Muscle layer of colon (tissue), 2 donors: Measurements from ENCODE around the gene CLASRP.
"Not testable (repeated sequence)": the region's sequence is repeated elsewhere in the genome, so short reads cannot be mapped to it uniquely, and the experiment has no call there.

Source experiments
- H3K27ac ChIP-seq: one replicate; pipeline ENCODE4 v1.7.0; 2013; ENCODE audit warnings: low read depth, mild to moderate bottlenecking, low read length, moderate library complexity
- H3K27me3 ChIP-seq, 2 donors: one replicate each; pipeline ENCODE4 v1.7.0; 2013; ENCODE audit warnings: low read length in 2 of 2, mild to moderate bottlenecking in 2 of 2; ENCODE audit not compliant: insufficient read depth in 2 of 2, control insufficient read depth in 1 of 2
- H3K36me3 ChIP-seq: one replicate; pipeline ENCODE4 v1.7.0; 2013; ENCODE audit warnings: mild to moderate bottlenecking, low read length; ENCODE audit not compliant: insufficient read depth
- H3K4me1 ChIP-seq: one replicate; pipeline ENCODE4 v1.7.0; 2013; ENCODE audit warnings: mild to moderate bottlenecking, low read length; ENCODE audit not compliant: insufficient read depth
- H3K4me3 ChIP-seq, 2 donors: one replicate each; pipeline ENCODE4 v1.7.0; 2013; ENCODE audit warnings: low read length in 2 of 2, low read depth in 1 of 2, mild to moderate bottlenecking in 1 of 2, moderate library complexity in 1 of 2
- H3K9ac ChIP-seq: one replicate; pipeline ENCODE4 v1.7.0; 2013; ENCODE audit warnings: low read length
- H3K9me3 ChIP-seq: one replicate; pipeline ENCODE4 v1.7.0; 2013; ENCODE audit warnings: mild to moderate bottlenecking, low read length
- donor health status: abdominal sarcoma.
- donor health status: Adenocarcinoma of cecum.

CLASRP gene

DNA sequence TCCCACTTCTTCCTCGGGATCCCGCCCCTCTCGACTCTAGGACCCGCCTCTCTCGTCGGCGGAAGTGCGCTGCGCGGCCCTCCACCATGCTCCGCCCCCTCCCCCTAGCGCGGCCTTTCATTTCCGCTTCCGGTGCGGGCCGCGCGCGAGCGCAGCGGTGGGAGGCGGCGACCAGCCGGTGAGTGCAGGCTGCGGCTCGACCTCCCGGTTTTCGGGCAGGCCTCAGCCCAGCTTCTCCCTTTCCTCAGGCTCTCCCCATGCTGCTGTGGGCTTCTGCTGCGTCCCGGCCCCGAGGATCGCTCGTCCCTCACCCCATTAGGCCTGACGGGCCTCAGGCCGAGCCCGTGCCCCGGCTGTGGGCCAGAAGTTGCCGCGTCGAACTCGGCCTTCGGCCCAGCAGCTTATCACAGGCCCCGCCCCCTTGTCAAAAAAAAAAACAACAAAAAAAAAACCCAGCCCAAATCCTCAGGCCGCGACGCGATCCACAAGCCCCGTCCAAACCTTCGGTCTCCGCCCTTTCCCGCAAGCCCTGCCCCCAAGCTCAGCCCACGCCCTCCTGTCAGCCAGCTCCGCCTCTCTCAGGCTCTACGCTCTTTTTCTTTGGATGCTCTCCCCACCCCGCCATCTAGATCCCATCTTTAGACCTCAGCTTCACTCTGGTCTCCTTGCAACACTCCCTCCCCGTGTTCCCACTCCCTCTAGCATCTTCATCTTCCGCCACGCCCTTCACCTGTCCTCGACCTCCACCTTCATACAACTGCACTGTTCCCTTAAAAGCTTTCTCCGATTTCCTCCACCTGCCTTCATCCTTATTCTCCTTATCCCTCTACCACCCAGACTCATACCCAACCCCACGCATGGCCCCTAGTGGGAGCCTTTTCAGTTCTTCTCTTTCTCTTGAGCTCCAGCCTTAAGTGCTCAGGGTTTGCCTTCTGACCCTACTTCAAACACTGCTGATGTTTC is at the start of gene CLASRP:
Gene CLASRP (plus strand): TSS at position 115 of the 963 bp plus-strand sequence. CDS start 1,168 bp downstream, outside the sequence.
- no peaks in the 10 kb centered on the region for H3K9me3 ChIP-seq
- peak within 1 kb of the TSS; percentile 47 for H3K9ac ChIP-seq
- H3K4me1 ChIP-seq, result peaks cover 23% of the 10 kb centered on the region
- H3K4me3 ChIP-seq, result peak within 1 kb of the TSS; percentile 78 to 87
- H3K36me3 ChIP-seq, result peaks cover 23% of the 10 kb centered on the region
- H3K27ac ChIP-seq, result peak within 1 kb of the TSS; percentile 98
- H3K27me3 ChIP-seq, result no peaks in the 10 kb centered on the region

- no peak overlapping the region for H3K27ac ChIP-seq
- no peaks in the 10 kb centered on the region for H3K27me3 ChIP-seq
- H3K4me1 ChIP-seq, result no peaks in the 10 kb centered on the region
- peaks cover 54% of the 10 kb centered on the region for H3K36me3 ChIP-seq
- no peaks in the 10 kb centered on the region for H3K9me3 ChIP-seq
- no peak overlapping the region for H3K4me3 ChIP-seq
- H3K9ac ChIP-seq, result no peak overlapping the region
Observed at GRCh38 chr19:44990459-44990858, 48.4 kb upstream of the CLASRP start.

GRCh38 chr19:44990966-44991365 is 47.9 kb upstream of the CLASRP start:
- peaks cover 49% of the 10 kb centered on the region for H3K36me3 ChIP-seq
- H3K27ac ChIP-seq, result no peak overlapping the region
- no peaks in the 10 kb centered on the region for H3K4me1 ChIP-seq
- no peaks in the 10 kb centered on the region for H3K9me3 ChIP-seq
- no peak overlapping the region for H3K9ac ChIP-seq
- no peak overlapping the region for H3K4me3 ChIP-seq
- no peaks in the 10 kb centered on the region for H3K27me3 ChIP-seq

DNA sequence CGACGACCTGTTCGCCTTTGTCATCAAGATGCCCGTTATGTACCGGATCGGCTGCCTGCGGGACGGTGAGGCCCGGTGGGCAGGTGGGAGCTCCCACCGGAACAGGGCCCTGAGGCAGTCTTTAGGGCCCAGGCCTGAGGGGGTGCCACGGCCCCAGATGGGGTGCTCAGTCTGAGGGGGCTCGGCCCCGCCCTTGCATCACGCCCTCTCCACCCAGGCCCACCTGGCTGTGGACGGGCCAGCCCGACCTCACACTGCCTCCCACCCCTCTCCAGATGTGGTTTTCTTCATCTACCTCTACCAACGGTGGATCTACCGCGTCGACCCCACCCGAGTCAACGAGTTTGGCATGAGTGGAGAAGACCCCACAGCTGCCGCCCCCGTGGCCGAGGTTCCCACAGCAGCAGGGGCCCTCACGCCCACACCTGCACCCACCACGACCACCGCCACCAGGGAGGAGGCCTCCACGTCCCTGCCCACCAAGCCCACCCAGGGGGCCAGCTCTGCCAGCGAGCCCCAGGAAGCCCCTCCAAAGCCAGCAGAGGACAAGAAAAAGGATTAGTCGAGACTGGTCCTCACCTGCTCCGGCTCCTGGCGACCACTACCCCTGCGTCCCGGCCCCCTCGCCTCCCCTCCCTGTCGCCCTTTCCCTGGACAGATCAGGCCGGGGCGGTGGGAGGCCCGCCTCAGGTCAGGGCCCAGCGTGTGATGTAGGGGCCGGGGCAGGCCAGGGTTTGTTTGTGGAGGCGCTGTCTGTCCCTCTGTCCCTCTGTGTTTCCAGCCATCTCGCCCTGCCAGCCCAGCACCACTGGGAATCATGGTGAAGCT is 46.3 kb upstream of the CLASRP start:
- no peaks in the 10 kb centered on the region for H3K27me3 ChIP-seq
- no peak overlapping the region for H3K4me3 ChIP-seq
- no peak overlapping the region for H3K27ac ChIP-seq
- H3K4me1 ChIP-seq, result no peaks in the 10 kb centered on the region
- H3K36me3 ChIP-seq, result peaks cover 36% of the 10 kb centered on the region
- H3K9me3 ChIP-seq, result no peaks in the 10 kb centered on the region
- H3K9ac ChIP-seq, result no peak overlapping the region

DNA sequence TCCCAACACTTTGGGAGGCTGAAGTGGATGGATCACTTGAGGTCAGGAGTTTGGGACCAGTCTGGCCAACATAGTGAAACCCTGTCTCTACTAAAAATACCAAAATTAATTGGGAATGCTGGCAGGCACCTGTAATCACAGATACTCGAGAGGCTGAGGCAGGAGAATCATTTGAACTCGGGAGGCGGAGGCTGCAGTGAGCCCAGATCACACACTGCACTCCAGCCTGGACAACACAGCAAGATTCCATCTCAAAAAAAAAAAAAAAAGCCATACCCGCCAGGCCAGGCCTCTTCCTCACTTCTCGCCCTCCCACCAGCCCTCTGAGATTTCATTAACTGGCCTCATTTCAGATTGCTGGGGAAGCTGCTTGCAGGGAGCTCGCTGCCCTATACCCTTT is 45.3 kb upstream of the CLASRP start:
- Histone ChIP-seq H3K4me1 (no peaks in the 10 kb centered on the region), H3K9me3 (no peaks in the 10 kb centered on the region), H3K9ac (no peak overlapping the region), H3K27ac (no peak overlapping the region), H3K4me3 (no peak overlapping the region), H3K27me3 (no peaks in the 10 kb centered on the region), H3K36me3 (peaks cover 26% of the 10 kb centered on the region)

- H3K27ac ChIP-seq, result no peak overlapping the region
- no peaks in the 10 kb centered on the region for H3K9me3 ChIP-seq
- H3K4me3 ChIP-seq, result no peak overlapping the region
- H3K27me3 ChIP-seq, result no peaks in the 10 kb centered on the region
- no peaks in the 10 kb centered on the region for H3K4me1 ChIP-seq
- no peak overlapping the region for H3K9ac ChIP-seq
- peaks cover 25% of the 10 kb centered on the region for H3K36me3 ChIP-seq
Observed at GRCh38 chr19:44993926-44994537, 44.8 kb upstream of the CLASRP start.

GRCh38 chr19:44998025-44998424 is 40.8 kb upstream of the CLASRP start:
- Histone ChIP-seq H3K4me3 (no peak overlapping the region), H3K4me1 (no peaks in the 10 kb centered on the region), H3K36me3 (no peaks in the 10 kb centered on the region)

DNA sequence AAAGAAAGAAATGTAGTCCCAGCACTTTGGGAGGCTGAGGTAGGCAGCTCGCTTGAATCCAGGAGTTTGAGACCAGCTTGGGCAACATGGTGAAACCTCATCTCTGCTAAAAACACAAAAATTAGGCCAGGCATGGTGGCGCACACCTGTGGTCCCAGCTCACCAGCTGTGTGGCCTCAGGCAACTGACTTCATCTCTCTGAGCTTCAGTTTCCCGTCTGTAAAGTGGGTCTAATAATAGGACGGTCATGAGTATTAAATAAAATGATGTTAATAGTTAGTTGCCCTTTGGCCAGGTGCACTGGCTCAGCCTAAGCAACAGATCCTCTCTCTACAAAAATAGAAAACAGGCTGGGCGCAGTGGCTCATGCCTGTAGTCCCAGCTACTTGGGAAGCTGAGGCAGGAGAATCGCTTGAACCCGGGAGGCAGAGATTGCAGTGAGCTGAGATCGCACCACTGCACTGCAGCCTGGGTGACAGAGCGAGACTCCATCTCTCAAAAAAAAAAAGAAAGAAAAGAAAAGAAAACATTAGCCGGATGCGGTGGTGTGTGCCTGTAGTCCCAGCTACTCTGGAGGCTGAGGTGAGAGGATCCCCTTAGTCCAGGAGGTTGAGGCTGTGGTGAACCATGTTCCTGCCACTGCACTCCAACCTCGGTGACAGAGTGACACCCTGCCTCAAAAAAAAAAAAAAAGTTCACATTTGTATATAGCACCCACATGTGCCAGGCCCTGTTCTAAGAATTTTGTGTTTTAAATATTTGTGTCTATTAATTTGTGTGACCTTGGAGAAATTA is 39.5 kb upstream of the CLASRP start:
- not testable (repeated sequence) for H3K4me3 ChIP-seq, H3K27ac ChIP-seq, H3K27me3 ChIP-seq

More at GRCh38 chr19:44998025-44998424, 40.8 kb upstream of the CLASRP start:
- H3K27ac ChIP-seq, result no peak overlapping the region
- no peak overlapping the region for H3K9ac ChIP-seq
- no peaks in the 10 kb centered on the region for H3K9me3 ChIP-seq
- no peaks in the 10 kb centered on the region for H3K27me3 ChIP-seq

GRCh38 chr19:45000665-45001064 is 38.2 kb upstream of the CLASRP start:
- H3K9ac ChIP-seq, H3K27me3 ChIP-seq, H3K36me3 ChIP-seq, H3K4me1 ChIP-seq, H3K9me3 ChIP-seq: not testable (repeated sequence)
- peak overlapping the region; percentile 52 for H3K27ac ChIP-seq
- H3K4me3 ChIP-seq, result peak overlapping the region in 1 of 2 donors; percentile 45

More for the DNA sequence above, 39.5 kb upstream of the CLASRP start:
- not testable (repeated sequence) for H3K9me3 ChIP-seq, H3K9ac ChIP-seq, H3K4me1 ChIP-seq, H3K36me3 ChIP-seq

DNA sequence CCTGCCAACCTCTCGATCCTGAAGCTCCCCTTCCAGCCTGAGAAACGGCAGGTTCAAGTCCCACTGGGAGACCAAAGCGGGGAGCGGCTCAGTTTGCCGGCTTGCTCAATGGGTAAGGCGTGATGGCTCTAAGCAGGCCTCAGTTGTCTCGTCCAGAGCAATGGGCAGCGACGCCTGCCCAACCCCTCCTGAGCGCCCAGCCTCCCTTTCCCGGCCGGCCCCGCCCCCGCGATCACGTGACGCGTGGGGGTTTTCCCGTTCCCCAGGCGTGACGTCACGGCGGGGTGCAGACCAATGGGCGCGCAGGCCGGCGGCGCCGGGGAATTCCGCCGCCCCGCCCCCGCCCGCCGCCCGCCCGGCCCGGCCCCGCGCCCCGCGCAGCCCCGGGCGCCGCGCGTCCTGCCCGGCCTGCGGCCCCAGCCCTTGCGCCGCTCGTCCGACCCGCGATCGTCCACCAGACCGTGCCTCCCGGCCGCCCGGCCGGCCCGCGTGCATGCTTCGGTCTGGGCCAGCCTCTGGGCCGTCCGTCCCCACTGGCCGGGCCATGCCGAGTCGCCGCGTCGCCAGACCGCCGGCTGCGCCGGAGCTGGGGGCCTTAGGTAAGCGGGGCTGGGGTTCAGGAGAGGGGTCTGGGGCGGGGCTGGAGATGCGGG is 37.6 kb upstream of the CLASRP start, which contains the start of gene RELB:
Gene RELB (plus strand): TSS at position 378 of the 653 bp plus-strand sequence. CDS start 116 bp downstream, at position 494.
- no peaks in the 10 kb centered on the region for H3K36me3 ChIP-seq
- no peaks in the 10 kb centered on the region for H3K9me3 ChIP-seq

More for the DNA sequence above, 37.6 kb upstream of the CLASRP start, which contains the start of gene RELB:
- H3K27me3 ChIP-seq, result no peaks in the 10 kb centered on the region
- H3K4me3 ChIP-seq, result peak within 1 kb of the TSS; percentile 58 to 87
- H3K27ac ChIP-seq, result peak within 1 kb of the TSS; percentile 97
- peak within 1 kb of the TSS; percentile 74 for H3K9ac ChIP-seq
- no peaks in the 10 kb centered on the region for H3K4me1 ChIP-seq
